HEK293 (cell line): ENCODE data around the gene DPYSL3.

Source experiments
- CTCF ChIA-PET: fragments of 350-600 bp; formaldehyde crosslinking; extraction: SDS; loops from one replicate; lab custom pipeline; 2021; ENCODE audit warnings: antibody characterized with exemption; lab: Yijun Ruan, JAX
- POLR2A ChIA-PET: fragments of 300-600 bp; formaldehyde crosslinking; extraction: SDS; loops from one replicate; lab custom pipeline; 2020; ENCODE audit warnings: antibody characterized with exemption, inconsistent platforms; lab: Yijun Ruan, JAX
- H3K27ac ChIP-seq: fragments of 200-500 bp; sonication (Bioruptor generic); 2 replicates; pipeline ENCODE4 v1.5.1; 2014; ENCODE audit warnings: low read depth, low read length, control low read depth, inconsistent platforms; ENCODE audit errors: extremely low read depth
- H3K36me3 ChIP-seq, 2 experiments: fragments of 200-500 bp in 1 of 2; sonication (Bioruptor generic) in 1 of 2; 1 replicate in 1 of 2; 2 replicates in 1 of 2; pipeline ENCODE4 v1.5.1; 2014 to 2017; ENCODE audit warnings: inconsistent platforms in 2 of 2, low read length in 2 of 2; ENCODE audit not compliant: control insufficient read depth in 2 of 2, insufficient read depth in 1 of 2
- H3K4me1 ChIP-seq: fragments of 200-500 bp; sonication (Bioruptor generic); 2 replicates; pipeline ENCODE4 v1.5.1; 2014; ENCODE audit warnings: mild to moderate bottlenecking, low read length, inconsistent platforms; ENCODE audit not compliant: control insufficient read depth, insufficient read depth
- H3K4me3 ChIP-seq: 2 replicates; pipeline ENCODE4 v1.5.1; 2011; ENCODE audit warnings: low read depth, mild to moderate bottlenecking, control low read depth, low read length, moderate library complexity
- H3K9me3 ChIP-seq: fragments of 200-500 bp; sonication (Bioruptor generic); 2 replicates; pipeline ENCODE4 v1.5.1; 2014; ENCODE audit warnings: low read depth, low read length, inconsistent platforms; ENCODE audit not compliant: control insufficient read depth, insufficient read depth
- SETDB1 ChIP-seq: IDR thresholded peaks from one replicate; pipeline ENCODE4 v1.6.1; 2017; ENCODE audit warnings: mild to moderate bottlenecking, low read length, moderate library complexity, mixed read lengths; ENCODE audit not compliant: insufficient read length
- ZBTB48 ChIP-seq: fragments of 450-650 bp; formaldehyde crosslinking; IDR thresholded peaks from 2 replicates; pipeline ENCODE4 v1.5.1; 2016; ENCODE audit warnings: missing biosample characterization, missing genetic modification characterization
- ZNF121 ChIP-seq: fragments of 450-650 bp; formaldehyde crosslinking; IDR thresholded peaks from 2 replicates; pipeline ENCODE4 v1.5.1; 2016; ENCODE audit warnings: missing biosample characterization, missing genetic modification characterization
- ZNF140 ChIP-seq: fragments of 450-650 bp; formaldehyde crosslinking; IDR thresholded peaks from 2 replicates; pipeline ENCODE4 v1.5.1; 2016; ENCODE audit warnings: missing biosample characterization, missing genetic modification characterization
- ZNF184 ChIP-seq: fragments of 450-650 bp; IDR thresholded peaks from 2 replicates; pipeline ENCODE4 v1.5.1; 2018; ENCODE audit warnings: missing biosample characterization, mild to moderate bottlenecking, missing genetic modification characterization
- ZNF19 ChIP-seq: fragments of 450-650 bp; formaldehyde crosslinking; IDR thresholded peaks from 2 replicates; pipeline ENCODE4; 2016; ENCODE audit warnings: missing biosample characterization, missing genetic modification characterization, low read depth
- ZNF2 ChIP-seq: fragments of 450-650 bp; formaldehyde crosslinking; IDR thresholded peaks from 2 replicates; pipeline ENCODE4 v1.5.1; 2016; ENCODE audit warnings: missing biosample characterization, missing genetic modification characterization
- ZNF223 ChIP-seq: fragments of 450-650 bp; formaldehyde crosslinking; IDR thresholded peaks from 2 replicates; pipeline ENCODE4 v1.5.1; 2016; ENCODE audit warnings: missing biosample characterization, missing genetic modification characterization
- ZNF23 ChIP-seq: fragments of 450-650 bp; formaldehyde crosslinking; IDR thresholded peaks from 2 replicates; pipeline ENCODE4 v1.5.1; 2016; ENCODE audit warnings: missing biosample characterization, missing genetic modification characterization, borderline replicate concordance
- ZNF354C ChIP-seq: fragments of 450-650 bp; formaldehyde crosslinking; IDR thresholded peaks from 2 replicates; pipeline ENCODE4 v1.5.1; 2016; ENCODE audit warnings: missing biosample characterization, missing genetic modification characterization, low read depth, borderline replicate concordance
- ZNF37A ChIP-seq: fragments of 450-650 bp; IDR thresholded peaks from 2 replicates; pipeline ENCODE4 v1.5.1; 2018; ENCODE audit warnings: missing biosample characterization, missing genetic modification characterization
- ZNF391 ChIP-seq: fragments of 450-650 bp; formaldehyde crosslinking; IDR thresholded peaks from 2 replicates; pipeline ENCODE4 v1.5.1; 2016; ENCODE audit warnings: low read depth, missing biosample characterization, missing genetic modification characterization, borderline replicate concordance
- ZNF544 ChIP-seq: fragments of 450-650 bp; formaldehyde crosslinking; IDR thresholded peaks from 2 replicates; pipeline ENCODE4 v1.5.0; 2017; ENCODE audit warnings: missing biosample characterization, missing genetic modification characterization
- ZNF610 ChIP-seq: fragments of 450-650 bp; formaldehyde crosslinking; IDR thresholded peaks from 2 replicates; pipeline ENCODE4 v1.5.1; 2016; ENCODE audit warnings: missing biosample characterization, missing genetic modification characterization, borderline replicate concordance
- ZNF624 ChIP-seq: fragments of 450-650 bp; formaldehyde crosslinking; IDR thresholded peaks from 2 replicates; pipeline ENCODE4 v1.5.1; 2017; ENCODE audit warnings: missing biosample characterization, missing genetic modification characterization
- ZNF660 ChIP-seq: fragments of 450-650 bp; IDR thresholded peaks from 2 replicates; pipeline ENCODE4 v1.5.1; 2018; ENCODE audit warnings: missing biosample characterization, mild to moderate bottlenecking, missing genetic modification characterization
- ZNF664 ChIP-seq: fragments of 450-650 bp; formaldehyde crosslinking; IDR thresholded peaks from 2 replicates; pipeline ENCODE4 v1.5.1; 2016; ENCODE audit warnings: missing biosample characterization, missing genetic modification characterization
- ZNF670 ChIP-seq: fragments of 450-650 bp; formaldehyde crosslinking; IDR thresholded peaks from 2 replicates; pipeline ENCODE4 v1.5.1; 2016; ENCODE audit warnings: missing biosample characterization, missing genetic modification characterization, low read depth
- ZNF677 ChIP-seq: fragments of 450-650 bp; IDR thresholded peaks from 2 replicates; pipeline ENCODE4 v1.5.0; 2018; ENCODE audit warnings: missing biosample characterization, mild to moderate bottlenecking, missing genetic modification characterization, moderate library complexity
- ZNF843 ChIP-seq: fragments of 450-650 bp; formaldehyde crosslinking; IDR thresholded peaks from 2 replicates; pipeline ENCODE4 v1.5.1; 2016; ENCODE audit warnings: missing biosample characterization, missing genetic modification characterization
- ZSCAN16 ChIP-seq: fragments of 450-650 bp; formaldehyde crosslinking; IDR thresholded peaks from 2 replicates; pipeline ENCODE4 v1.5.1; 2016; ENCODE audit warnings: missing biosample characterization, missing genetic modification characterization
- TF ChIP-seq, protein P1 (sequence below): fragments of 450-650 bp; formaldehyde crosslinking; IDR thresholded peaks from 2 replicates; pipeline ENCODE4 v1.5.1; 2016; ENCODE audit warnings: missing biosample characterization, missing genetic modification characterization
- TF ChIP-seq, protein P2 (sequence below): fragments of 450-650 bp; formaldehyde crosslinking; IDR thresholded peaks from 2 replicates; pipeline ENCODE4 v1.5.1; 2016; ENCODE audit warnings: missing biosample characterization, missing genetic modification characterization

Gene DPYSL3

DNA sequence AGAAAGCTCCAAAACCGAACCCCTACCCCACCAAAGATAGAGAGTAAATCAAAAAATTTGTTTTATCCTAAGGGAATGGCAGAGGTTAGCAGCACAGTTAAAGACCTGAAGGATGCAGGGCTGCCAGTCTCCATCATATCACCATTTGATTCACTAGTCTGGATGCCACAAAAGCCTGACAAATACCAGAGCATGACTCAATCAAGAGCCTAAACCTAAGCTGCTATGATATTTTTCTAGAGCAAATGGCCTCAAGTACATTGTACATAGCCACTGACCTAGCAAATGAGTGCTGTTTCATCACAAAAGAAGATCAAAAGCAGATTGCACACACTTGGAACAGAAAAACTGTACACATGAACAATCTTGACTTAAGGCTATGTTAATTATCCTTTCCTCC, 48.0 kb downstream of the DPYSL3 start (continued):
- TF ChIP-seq, protein P1, sequence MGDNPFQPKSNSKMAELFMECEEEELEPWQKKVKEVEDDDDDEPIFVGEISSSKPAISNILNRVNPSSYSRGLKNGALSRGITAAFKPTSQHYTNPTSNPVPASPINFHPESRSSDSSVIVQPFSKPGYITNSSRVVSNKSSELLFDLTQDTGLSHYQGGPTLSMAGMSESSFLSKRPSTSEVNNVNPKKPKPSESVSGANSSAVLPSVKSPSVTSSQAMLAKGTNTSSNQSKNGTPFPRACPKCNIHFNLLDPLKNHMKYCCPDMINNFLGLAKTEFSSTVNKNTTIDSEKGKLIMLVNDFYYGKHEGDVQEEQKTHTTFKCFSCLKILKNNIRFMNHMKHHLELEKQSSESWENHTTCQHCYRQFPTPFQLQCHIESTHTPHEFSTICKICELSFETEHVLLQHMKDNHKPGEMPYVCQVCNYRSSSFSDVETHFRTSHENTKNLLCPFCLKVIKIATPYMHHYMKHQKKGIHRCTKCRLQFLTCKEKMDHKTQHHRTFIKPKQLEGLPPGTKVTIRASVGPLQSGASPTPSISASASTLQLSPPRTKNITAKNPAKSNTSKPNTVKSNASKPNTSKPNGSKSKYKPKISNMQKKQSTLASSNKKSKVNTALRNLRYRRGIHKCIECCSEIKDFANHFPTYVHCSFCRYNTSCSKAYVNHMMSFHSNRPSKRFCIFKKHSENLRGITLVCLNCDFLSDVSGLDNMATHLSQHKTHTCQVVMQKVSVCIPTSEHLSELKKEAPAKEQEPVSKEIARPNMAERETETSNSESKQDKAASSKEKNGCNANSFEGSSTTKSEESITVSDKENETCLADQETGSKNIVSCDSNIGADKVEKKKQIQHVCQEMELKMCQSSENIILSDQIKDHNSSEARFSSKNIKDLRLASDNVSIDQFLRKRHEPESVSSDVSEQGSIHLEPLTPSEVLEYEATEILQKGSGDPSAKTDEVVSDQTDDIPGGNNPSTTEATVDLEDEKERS (tag by site-specific recombination) = no peak
- no peak for TF ChIP-seq ZNF37A (tag by site-specific recombination)
- TF ChIP-seq ZNF23 = no peak
- no peak for TF ChIP-seq ZNF2 (tag by site-specific recombination)
- TF ChIP-seq ZNF544 (tag by site-specific recombination) = no peak

DNA sequence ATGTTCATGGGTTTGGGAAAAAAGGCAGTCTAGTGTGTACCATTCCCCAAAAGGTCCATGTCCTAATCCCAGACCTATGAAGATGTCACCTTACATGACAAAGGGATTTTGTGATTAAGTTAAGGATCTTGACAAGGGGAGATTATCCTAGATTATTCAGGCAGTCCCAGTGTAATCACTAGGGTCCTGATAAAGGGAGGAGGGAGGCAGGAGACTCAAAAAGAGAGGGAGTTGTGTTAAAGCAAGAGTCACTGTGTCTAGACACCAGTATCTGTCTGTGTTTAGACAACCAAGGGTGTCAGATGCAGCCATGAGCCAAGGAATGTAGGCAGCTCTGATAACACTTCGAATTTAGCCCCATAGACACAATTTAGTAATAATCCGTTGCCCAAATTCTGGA, 49.5 kb downstream of the DPYSL3 start:
- no peak for TF ChIP-seq ZBTB48 (tag by site-specific recombination)
- TF ChIP-seq ZNF19 (tag by site-specific recombination) = no peak
- TF ChIP-seq ZNF677 (tag by site-specific recombination) = no peak
- TF ChIP-seq ZNF184 (tag by site-specific recombination) = no peak
- no peak for TF ChIP-seq ZNF664 (tag by site-specific recombination)
- Histone ChIP-seq H3K4me3 (no peak overlapping the region), H3K4me1 (0 out of 2 replicates have a peak, but pooled peaks cover 3% of the 10 kb centered on the region), H3K27ac (no peak overlapping the region), H3K36me3 (no peaks in the 10 kb centered on the region), H3K9me3 (no peaks in the 10 kb centered on the region)
- ChIA-PET POLR2A (no interaction called here), CTCF (interaction anchor here (0.6 to 1.7 kb wide), 3 partner anchors 8 to 100 kb away, joined by 3 to 7 read pairs (median 5); no protein-coding TSS in a partner anchor)

DNA sequence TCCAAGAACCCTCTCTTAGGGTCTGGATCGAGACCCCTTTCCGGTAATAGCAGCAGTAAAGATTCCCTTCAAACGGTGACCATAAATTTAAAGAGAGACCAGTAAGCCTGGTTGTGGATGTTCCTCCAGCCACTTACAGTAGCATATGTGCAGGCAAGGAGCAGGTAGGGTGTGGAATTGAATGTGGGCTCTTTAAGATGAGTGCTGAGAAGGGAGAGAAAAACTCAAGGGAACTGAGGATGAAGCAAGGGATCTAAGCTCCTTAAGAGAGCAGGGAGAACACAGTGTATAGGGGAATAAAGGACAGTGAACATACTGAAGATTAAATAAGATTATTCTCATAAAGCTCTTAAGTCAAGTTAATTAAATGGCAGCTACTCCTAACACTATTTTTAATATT, 51.3 kb downstream of the DPYSL3 start:
- H3K36me3 ChIP-seq = no peaks in the 10 kb centered on the region
- POLR2A ChIA-PET = no interaction called here
- CTCF ChIA-PET = interaction anchor here (0.5 to 1.3 kb wide), 4 partner anchors 68 to 235 kb away, joined by 3 to 5 read pairs (median 3); no protein-coding TSS in a partner anchor

DNA sequence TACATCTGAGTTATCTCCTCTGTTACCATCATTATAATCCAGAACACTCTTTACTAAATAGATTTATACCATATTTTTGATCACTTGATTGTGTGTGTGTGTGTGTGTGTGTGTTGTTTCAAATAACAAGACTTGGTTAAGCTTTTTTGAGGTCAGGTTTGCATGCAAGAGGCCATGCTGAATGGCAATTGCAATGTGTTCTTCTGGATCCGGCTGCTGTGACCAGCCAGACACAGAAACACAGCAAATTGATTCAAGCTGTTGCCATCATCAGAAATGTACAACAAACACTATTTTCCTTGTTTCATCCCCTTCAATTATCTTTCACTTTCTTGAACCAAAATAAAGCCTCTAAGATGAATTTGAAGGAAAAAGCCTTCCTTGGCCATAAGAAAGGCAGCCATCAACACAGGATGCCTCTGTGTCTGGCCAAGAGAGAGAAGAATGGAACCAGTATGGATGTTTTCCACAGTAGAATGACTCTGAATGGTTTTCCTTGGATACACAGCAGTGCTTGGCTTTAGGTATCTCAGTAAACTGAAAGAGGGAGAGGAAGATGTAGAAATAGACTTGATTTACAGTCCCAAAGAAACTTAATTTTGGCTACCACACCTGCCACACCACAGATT, 53.9 kb downstream of the DPYSL3 start:
- H3K27ac ChIP-seq = no peak overlapping the region
- no peak for TF ChIP-seq ZNF660 (tag by site-specific recombination)
- TF ChIP-seq, protein P2, sequence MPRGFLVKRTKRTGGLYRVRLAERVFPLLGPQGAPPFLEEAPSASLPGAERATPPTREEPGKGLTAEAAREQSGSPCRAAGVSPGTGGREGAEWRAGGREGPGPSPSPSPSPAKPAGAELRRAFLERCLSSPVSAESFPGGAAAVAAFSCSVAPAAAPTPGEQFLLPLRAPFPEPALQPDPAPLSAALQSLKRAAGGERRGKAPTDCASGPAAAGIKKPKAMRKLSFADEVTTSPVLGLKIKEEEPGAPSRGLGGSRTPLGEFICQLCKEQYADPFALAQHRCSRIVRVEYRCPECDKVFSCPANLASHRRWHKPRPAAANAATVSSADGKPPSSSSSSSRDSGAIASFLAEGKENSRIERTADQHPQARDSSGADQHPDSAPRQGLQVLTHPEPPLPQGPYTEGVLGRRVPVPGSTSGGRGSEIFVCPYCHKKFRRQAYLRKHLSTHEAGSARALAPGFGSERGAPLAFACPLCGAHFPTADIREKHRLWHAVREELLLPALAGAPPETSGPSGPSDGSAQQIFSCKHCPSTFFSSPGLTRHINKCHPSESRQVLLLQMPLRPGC = no peak
- TF ChIP-seq ZNF354C (tag by site-specific recombination) = no peak
- no peak for TF ChIP-seq ZNF184 (tag by site-specific recombination)
- no peak for TF ChIP-seq ZSCAN16
- TF ChIP-seq ZNF670 (tag by site-specific recombination) = no peak
- TF ChIP-seq ZNF2 (tag by site-specific recombination) = no peak
- TF ChIP-seq ZNF223 = no peak
- no peak for TF ChIP-seq ZNF624 (tag by site-specific recombination)
- no peak for TF ChIP-seq ZNF23
- no peak for TF ChIP-seq SETDB1
- no peak for TF ChIP-seq ZNF843
- no peak for TF ChIP-seq ZNF391 (tag by site-specific recombination)
- TF ChIP-seq, all 188 proteins: peak for 0
- ChIA-PET POLR2A (no interaction called here), CTCF (interaction anchor here (2.7 to 6.0 kb wide), 2 partner anchors 9 to 103 kb away, joined by 10 to 51 read pairs; no protein-coding TSS in a partner anchor)
- H3K36me3 ChIP-seq = no peaks in the 10 kb centered on the region
- H3K4me3 ChIP-seq = no peak overlapping the region
- H3K4me1 ChIP-seq = peaks cover 12% of the 10 kb centered on the region; the same call in 1 of the 2 replicates
- no peaks in the 10 kb centered on the region for H3K9me3 ChIP-seq

More for the DNA sequence above, 51.3 kb downstream of the DPYSL3 start:
- TF ChIP-seq ZNF121 (no peak), ZNF670 (tag by site-specific recombination) (no peak), ZNF610 (no peak), ZNF140 (tag by site-specific recombination) (no peak)
- Histone ChIP-seq H3K4me3 (no peak overlapping the region), H3K27ac (no peak overlapping the region), H3K9me3 (no peaks in the 10 kb centered on the region), H3K4me1 (0 out of 2 replicates have a peak, but pooled peaks cover 10% of the 10 kb centered on the region)
